22Rv1 (cell line): ENCODE data around the gene PASK.

ENCODE experiments used
- CTCF ChIP-seq: fragments of 450-650 bp; IDR thresholded peaks from 2 replicates; pipeline ENCODE4 v1.5.1; 2017; ENCODE audit warnings: mild to moderate bottlenecking
- ZFX ChIP-seq: fragments of 450-650 bp; IDR thresholded peaks from 2 replicates; pipeline ENCODE4 v1.6.1; 2017; ENCODE audit warnings: antibody characterized with exemption, borderline replicate concordance

GRCh38 chr2:241108271-241109209 is 40.7 kb downstream of the PASK start:
- TF ChIP-seq CTCF (no peak), ZFX (no peak)
